Fibroblast of peridontal ligament (primary cell): ENCODE data around the gene CKS2.
A peak's percentile ranks its signal among the peaks of the same experiment; 100 is the strongest.

ENCODE experiments used
- DNase-seq: peaks from one replicate; pipeline ENCODE4 v3.0.0-alpha.2; 2010; ENCODE audit errors: extremely low read depth

Gene CKS2

DNA sequence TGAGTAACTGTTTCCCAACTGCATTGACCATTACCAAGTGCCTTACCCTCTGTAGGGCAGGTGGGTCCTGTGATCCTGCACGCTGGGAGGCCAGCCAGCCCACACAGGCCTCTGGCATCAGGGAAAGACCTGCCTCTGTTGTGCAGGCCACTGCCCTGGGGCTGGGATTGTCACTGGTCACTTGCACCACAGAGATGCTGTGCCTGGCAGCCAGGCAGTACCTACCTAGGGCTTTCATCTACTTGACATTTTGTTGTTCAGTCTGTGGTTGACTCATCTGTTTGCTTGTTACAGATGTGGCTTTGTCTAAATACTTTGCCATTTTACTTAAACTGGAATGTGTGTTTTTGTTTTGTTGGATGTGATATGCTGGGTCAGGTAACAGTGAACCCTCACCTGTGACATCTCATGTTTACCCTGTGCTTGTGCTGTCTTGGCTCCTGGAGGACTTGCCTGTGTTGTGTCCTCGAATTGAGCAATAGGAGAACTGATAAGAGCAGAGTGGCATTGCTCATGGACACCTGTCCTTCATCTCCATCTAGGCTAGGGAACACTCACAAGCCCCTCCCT lies 40.1 kb downstream of the CKS2 start:
- DNase-seq, result no peak

DNA sequence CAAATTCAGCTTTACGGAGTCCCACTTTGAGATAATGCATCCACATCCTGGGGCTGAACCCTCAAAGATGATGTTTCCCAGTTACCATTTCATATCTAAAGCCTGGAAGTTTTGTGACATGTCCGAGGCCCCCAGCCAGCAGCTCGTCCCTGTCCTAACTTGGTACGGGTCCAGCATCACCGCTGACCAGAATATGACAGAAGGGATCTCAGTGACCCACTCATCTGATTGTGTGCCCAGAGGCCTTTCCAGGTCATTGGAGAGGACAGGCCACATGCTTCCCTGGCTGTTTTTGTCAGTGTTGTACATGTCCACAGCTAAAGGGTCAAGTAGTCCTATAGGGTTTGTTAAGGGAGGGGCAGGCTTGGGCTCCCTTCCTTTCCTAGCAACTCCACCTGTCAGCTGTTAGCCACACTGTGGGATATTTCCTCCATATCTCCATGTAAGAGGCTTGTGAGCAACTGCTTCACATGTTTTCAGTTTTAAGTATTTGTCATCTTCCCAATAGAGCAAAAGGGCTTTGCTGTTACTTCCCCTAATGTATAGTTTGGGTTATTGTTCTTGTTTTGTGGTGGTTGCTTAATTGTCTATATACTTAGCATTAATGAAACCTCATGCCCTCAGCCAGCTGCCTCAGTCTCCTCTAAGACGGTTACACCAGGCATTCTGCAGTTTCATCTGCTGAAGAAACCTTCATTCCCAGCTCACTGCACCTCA lies 40.7 kb downstream of the CKS2 start:
- no peak for DNase-seq

DNA sequence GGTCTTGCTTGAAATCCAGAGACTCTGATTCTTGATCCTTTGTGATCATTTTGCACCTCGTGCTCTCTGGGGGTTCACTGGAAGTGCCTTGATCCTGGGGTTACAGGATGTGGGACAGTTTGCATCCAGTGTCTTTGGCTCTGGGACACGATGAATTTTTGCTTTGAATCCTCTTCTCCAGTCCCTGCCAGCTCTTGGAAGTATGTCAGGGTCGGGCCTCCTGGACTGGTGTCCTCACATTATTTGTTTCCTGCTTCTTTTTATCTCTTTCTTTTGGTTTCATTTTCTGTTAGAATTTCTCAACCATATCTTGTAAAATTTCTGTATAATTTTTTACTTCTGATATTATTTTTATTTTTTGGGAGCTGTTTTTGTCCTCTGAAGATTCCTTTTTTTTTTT lies 41.5 kb downstream of the CKS2 start:
- DNase-seq, result no peak

DNA sequence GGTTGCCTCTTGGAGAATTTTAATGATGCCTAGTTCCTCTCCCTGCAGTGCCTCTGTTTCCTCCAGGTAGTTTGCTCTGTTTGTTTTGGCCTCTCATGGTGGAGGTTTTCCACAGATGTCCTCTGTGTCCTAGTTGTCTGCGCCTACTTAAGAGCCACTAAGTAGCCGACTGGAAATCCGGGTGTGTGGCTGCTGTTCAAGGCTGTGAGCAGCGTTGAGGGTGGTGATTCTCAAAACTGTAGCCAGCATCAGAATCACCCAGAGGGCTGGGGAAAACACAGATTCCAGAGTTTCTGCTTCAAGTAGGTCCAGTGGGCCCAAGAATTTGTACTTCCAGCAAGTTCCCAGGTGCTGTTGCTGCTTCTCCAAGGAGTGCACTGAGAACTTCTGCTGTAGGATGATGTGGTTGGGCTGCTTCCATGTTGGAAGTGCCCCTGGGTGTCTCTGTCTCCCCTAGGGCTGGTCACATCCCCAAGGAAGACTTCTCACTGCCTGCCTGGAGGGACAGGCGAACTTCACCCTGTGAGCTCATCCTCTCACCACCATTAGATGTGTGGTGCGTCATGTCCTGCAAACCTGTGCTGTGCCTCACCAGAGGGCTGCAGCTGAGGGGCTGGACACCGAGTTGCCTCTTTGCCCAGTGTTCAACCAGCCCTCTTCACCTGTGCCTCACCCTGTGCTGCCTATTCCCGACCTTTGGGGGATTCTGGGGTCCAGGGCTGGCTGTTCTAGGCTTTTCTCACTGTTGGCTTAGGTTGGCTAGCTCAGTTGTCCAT lies 42.1 kb downstream of the CKS2 start:
- no peak for DNase-seq

DNA sequence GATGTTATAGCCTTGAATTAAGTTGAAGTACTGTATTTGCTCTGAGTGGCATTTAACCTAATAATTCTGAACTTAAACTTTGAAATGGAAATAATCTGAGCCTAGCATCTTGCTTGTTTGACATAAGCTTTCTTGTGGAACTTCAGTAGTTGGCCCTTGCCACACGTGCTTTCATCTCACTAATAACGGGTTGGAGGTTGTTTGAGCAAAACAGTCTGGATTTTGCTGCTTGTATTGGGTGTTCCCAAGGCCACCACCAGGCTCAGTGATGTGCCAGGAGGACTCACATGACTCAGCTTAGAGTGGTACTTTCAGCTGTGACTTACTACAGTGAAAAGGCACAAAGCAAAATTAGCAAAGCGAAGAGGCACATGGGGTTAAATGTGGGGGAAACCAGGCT lies 43.0 kb downstream of the CKS2 start:
- peak; percentile 4 for DNase-seq

DNA sequence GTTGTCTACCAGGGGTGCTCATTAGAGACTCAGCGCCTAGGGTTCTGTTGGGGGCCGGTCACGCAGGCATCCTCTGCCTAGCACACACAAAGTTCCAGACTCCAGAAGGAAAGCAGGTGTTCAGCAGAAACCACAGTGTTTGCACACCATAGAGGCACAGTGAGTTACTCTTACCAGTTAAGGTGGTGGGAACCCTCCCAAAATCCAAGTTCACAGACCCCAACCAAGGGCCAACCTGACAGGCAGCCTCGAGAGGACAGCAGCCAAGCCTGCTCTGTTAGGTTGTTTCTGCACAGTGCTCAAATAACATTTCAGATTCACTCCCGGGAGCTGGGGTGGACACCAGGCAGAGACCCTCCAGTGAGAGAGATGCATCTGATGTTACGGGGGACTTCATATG lies 43.5 kb downstream of the CKS2 start:
- no peak for DNase-seq

DNA sequence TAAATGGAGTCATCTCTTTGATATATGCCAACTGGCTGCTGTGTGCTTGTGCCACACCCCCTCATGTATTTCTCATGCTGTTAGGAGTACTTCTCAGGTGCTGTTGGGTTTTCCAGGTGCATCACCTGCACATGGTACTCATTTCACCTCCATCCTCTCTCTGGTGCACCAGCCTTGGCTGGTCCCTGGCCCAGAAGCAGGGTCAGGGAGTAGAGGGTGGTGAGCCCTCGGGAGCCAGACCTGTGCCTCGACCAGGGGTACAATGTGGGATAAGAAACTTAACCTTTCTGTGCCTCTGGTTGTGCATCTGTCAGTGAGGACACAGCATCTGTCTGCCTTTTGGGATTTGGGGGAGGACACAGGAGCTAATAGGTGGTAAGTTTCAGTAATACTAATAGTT lies 45.8 kb downstream of the CKS2 start:
- DNase-seq, result no peak

DNA sequence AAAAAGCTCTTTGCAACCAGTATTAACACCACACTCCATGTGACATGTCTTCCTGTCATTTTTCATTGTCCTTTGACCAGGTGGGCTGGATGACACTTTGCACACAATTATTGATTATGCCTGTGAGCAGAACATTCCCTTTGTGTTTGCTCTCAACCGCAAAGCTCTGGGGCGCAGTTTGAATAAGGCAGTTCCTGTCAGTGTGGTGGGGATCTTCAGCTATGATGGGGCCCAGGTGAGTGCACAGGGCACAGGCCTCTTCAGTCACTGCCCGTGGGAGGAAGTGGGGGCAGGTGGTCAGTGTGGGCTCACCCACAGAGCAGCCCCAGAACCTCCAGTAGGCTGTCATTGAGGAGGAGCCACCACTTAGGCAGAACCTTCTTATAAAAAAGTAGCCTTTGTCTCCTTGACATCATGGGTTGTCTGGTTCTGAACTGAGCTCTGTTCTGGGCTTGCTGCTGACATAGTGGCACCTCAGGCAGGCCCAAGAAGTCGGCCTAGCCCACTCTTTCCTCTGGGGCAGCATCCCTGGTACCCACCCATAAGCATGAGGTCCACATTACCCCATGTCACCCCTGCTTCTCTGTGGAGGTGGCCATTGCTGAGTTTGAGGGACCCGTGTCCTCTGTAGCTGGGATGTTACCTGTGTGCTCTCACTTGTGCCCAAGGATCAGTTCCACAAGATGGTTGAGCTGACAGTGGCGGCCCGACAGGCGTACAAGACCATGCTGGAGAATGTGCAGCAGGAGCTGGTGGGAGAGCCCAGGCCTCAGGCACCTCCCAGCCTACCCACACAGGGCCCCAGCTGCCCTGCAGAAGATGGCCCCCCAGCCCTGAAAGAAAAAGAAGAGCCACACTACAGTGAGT lies 46.6 kb downstream of the CKS2 start:
- DNase-seq, result no peak

DNA sequence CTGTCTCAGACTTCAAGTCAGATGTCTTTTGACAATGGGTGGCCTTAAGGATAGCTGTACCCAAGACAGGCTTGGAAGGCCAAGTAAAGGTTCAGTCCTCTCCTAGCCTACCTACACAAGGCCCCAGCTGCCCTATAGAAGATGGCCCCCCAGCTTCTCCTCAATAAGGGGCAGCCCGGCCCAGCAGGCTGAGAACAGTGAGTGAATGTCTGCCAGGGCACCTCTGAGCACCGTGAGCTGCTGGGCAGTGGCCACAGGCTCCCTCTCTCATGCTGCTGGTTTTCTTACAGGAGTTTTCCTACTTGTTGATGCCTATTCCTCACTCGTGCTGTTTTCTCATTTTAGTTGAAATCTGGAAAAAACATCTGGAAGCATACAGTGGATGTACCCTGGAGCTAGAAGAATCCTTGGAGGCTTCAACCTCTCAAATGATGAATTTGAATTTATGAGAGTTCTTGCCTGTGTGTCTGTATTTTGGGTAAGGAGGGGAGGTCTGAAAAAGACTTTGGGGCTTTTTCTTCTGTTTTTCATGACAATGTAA lies 47.5 kb downstream of the CKS2 start:
- no peak for DNase-seq

DNA sequence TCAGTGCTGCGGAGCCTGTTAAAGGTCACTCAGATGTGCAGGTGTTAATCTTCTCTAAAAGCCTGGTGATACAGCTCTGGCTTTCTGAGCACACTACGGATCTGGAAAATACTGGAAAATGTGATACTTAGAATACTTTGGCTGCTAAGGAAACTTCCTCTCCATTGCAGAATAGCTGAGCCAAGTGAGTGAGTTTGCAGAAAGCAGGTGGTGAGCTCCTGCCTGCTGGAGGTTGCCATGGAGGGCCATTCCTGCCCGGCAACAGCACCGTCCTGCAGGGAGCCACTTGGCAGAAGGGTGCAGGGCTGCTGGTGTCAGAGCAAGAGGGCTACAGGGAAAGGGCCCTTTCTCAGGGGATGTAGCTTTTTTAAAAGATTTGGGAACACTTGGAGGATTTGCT lies 48.0 kb downstream of the CKS2 start:
- DNase-seq, result no peak

DNA sequence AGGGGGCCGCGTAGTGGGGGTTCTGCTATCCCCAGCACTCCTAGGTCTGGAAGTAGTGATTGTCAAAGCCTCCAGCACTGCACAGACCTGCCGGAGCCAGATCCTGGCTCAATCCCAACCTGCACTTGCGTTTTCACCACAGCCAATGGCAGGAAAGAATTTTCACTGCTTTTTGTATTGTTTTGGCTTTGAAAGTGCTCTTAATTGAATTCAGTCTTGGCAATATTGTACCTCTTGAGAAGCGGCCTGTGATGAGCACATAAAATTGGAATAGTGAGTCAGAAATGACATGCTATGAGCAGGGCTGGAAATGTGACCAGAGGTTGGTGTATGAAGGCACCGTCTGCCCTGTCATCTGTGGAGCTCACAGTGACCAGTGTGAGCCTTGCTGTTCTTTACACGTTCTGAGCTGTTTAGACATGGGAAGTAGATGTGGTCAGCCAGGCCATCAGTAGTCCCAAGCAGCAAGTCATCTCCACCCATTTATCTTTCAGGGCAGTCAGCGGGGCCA lies 48.8 kb downstream of the CKS2 start:
- peak; percentile 5 for DNase-seq

DNA sequence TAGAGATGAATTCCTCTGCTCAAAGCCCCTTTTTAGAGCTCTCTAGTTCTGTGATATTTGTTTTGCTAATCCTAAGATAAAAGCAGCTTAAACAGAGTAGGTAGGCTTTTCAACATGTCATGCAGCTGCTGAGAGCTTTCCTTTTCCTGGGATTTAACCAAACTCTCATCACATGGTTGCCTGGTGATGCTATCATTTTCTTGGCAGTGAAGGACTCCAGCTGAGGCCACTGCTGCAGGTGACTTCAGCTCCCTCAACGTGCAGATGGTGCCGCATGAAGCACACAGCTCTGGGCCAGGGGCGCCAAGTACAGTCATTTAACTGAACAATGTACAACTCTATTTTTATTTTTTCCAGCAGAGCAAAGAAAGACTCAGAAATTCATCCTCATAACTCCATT lies 49.5 kb downstream of the CKS2 start:
- DNase-seq, result no peak

DNA sequence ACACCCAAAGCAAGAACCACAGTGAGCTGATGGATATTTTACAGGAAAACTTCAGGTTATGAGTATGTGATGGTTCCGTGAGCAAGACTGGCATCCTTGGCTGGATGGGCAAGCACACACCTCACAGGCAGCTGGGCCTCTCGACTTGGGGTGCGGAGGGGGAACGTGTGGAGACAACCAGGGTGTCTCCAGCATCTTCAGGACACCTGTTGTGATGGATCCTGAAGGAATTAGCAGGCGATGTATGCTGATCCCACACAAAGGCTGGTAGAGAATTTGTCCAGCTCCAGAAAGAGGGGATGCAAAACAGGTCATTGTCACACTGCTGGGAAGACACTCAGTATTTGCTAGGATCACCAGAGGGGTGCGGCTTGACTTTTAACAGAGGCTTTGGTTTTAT lies 50.0 kb downstream of the CKS2 start:
- DNase-seq, result no peak

DNA sequence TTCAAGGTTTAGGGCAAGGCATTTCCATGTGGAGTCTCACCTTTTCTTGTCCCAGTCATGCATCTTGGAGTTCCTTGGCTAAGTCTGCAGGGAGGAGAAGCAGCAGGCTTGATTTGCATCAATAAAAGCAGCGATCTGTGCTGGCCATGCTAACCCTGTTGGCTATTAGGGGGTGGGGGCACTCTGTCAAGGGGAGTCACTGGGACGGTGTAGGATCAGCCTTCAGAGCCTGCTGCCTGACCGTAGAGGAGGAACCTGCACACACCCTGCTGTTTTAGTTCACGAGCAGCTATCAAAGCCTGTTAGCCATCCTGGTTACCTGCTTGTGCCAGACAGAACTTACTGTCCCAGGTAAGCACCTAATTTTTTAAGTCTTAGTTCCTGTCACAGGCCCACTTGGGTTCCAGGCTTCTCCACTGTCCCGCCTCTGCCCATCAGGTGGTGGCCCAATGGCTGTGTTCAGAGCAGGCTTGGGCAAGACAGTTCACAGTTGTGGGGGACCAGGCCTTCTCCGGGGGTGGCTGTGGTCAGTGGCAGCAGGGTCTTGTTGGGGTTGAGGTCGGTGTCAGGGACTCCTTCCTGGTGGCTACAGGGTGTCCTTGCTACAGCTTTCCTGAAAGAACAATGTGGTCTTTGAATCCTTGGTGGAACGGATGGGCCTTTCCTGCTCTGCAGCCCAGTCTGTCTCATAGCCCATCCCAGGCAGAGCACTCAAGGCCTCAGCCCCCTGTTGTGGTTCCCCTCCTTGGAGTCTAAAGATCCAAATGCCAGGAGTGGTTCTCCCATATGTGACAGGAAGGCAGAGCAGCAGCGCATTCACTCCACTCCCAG lies 51.0 kb downstream of the CKS2 start:
- no peak for DNase-seq

DNA sequence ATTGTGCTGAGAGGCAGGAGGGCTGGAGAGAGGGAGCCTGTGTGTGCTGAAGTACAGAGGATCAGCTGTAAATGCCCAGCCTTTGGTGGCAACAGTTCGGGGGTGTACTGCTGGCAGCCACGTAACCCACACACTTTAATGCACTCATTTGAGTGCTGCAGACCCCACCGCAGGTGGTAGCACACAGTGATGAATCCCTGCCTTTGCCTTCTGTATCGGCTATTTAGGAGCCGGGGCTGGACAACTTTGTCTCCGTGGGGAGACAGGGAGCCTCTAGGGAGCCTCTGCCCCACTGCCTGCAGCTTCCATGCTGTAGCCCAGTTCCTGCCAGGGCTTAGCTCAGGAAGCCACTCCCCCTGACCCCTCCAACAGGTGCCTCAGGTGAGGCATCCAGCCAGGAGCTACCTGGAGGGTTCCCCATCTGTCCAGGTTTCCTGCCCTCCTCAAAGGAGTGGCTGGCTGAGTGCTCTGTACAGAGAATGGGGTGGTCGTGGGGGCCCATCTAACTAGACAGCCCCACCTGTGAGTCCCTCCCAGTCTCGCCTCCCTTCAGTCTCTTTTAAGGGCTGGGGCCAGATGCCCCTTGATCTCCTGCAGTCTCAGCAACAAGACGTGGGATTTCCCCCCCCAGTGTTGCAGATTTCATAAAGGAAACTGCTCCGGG lies 51.8 kb downstream of the CKS2 start:
- no peak for DNase-seq

DNA sequence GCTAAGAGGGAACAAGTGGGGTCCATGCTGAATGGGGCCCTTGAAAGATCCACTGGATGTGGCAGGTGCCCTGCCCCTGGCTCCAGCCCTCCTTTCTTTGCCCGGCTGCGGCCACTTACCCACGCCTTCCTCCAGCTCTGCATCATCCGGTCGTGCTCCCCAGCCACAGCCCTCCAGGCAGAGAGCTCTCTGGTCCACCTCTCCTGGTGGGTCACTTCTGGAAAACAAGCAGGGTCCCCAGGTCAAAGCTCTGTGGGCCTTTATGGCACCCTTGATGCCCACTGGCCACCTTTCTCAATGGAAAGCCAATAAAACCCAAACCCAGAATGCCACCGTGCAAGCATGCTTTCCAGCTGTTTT lies 52.3 kb downstream of the CKS2 start:
- DNase-seq, result no peak

DNA sequence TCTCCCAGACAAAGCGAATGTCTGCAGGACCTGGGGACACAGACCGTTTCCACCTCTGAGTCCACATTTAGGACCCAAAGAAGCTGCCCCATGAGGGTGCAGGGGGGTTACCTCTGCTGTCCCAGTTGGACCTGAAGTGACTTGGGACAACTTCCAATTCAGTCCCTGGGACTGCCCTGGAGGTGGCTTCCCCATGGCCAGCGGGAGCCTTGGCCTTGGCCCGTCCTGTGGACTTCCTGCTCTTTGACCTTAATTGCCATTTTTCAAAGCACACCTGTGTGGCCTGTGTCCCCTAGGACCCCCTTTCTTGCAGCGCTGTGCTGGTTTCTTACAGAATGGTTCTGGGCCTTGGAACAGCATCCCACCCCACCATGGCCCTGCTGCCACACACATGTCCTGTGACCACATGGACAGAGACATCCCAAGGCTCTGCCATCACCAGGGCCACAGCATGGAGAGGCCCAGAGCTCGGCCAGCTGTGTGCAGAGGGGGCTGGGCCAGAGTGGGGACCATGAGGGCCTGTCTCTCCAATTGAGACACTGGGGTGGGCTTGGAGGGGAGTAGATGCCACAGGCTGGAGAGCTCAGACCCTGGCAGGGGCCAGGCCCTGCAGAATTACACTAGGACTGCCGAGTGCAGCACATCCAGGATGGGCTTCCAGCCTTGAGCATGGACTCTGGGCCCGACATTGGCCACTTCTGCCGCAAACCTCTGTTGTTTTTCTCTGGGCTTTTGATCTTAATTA lies 53.1 kb downstream of the CKS2 start:
- DNase-seq, result no peak

DNA sequence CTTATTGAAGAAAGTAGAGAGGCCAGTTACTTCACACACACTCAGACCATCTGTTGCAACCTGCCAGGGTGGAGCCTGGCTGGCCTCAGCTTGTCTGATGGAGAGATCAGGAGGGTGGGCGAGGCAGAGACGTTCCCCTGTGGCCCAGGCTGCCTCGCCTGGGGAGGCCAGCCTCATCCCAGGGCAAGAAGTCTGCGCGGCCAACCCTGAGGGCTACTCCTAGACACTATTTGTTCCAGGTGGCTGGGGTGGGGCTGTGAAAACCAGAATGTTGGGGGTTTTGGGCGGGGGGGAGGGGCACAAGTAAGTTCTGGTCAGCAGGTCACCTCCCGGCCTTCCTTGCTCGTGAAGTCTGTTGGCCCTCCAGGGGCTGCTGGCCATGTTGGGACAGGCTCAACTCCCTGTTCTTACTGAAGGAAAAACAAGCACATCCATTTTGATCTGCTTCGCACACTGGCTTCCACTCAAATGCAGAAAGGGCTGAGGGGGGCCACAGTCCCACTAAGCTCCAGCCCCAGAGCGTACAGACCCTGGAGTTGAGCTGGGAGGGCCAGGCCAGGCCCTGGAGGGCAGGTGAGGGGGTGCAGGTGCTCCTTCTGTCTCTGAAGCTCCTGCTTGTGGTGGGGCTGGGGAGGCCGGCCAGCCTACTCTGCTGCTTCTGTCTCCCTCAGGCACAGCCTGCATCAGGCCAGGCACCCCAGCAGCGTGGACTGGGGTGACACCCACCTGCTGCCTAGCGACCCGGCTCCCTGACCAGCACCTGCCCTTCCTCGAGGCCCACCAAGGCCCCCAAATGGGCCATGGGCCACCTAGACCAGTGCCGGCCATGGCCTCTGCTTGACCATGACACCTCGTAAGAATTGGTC lies 53.9 kb downstream of the CKS2 start:
- DNase-seq, result no peak

DNA sequence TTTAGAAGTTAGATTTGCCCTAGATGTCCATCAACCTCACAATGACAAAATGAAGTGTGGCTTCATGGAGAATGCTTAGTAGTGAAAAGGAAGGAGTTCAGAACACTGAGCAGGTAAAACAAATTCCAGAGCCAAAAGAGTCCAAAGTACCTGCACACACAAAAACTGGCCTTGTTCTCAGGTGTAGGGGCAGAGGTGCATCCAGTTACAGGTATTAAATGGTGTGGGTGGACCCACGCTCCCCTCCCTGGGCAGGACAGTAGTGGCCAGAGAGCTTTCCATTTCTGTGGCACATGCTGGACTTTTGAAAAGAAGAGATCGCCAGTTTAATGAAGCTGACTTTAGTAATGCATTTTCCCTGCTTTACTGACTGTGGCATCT lies 54.5 kb downstream of the CKS2 start:
- DNase-seq, result no peak
